Measurements from ENCODE around the gene CCDC61.

The CCDC61 gene

GRCh38 chr19:45959517-45960025, 35.7 kb upstream of the CCDC61 start:
- Histone ChIP-seq H3K36me3 (ENCODE audit: control insufficient read depth, insufficient read depth, low read length) (peaks cover 3% of the 10 kb centered on the region), H3K4me1 (ENCODE audit: control insufficient read depth, insufficient read depth, low read length) (peaks cover 10% of the 10 kb centered on the region), H3K27me3 (ENCODE audit: control insufficient read depth, insufficient read depth, low read length, poor library complexity, severe bottlenecking) (no peaks in the 10 kb centered on the region), H3K4me3 (ENCODE audit: insufficient read depth, low read depth, low read length) (no peak overlapping the region), H3K9me3 (ENCODE audit: control insufficient read depth, low read length) (no peaks in the 10 kb centered on the region), H3K27ac (ENCODE audit: insufficient read depth, low read depth, low read length, poor library complexity, severe bottlenecking) (no peak overlapping the region)
- 85 to 90% methylated on average over 8 of the region's 8 CpGs for WGBS, 2 experiments

- Histone ChIP-seq H3K9me3 (ENCODE audit: control insufficient read depth, low read length) (no peaks in the 10 kb centered on the region), H3K36me3 (ENCODE audit: control insufficient read depth, insufficient read depth, low read length) (peaks cover 3% of the 10 kb centered on the region), H3K27me3 (ENCODE audit: control insufficient read depth, insufficient read depth, low read length, poor library complexity, severe bottlenecking) (no peaks in the 10 kb centered on the region), H3K27ac (ENCODE audit: insufficient read depth, low read depth, low read length, poor library complexity, severe bottlenecking) (no peak overlapping the region), H3K4me1 (ENCODE audit: control insufficient read depth, insufficient read depth, low read length) (peaks cover 5% of the 10 kb centered on the region), H3K4me3 (ENCODE audit: insufficient read depth, low read depth, low read length) (no peak overlapping the region)
- WGBS, 2 experiments = 44 to 47% methylated on average over 19 of the region's 19 CpGs
Measured at GRCh38 chr19:45960595-45961235, 34.6 kb upstream of the CCDC61 start.

- H3K36me3 ChIP-seq (ENCODE audit: control insufficient read depth, insufficient read depth, low read length) = peaks cover 3% of the 10 kb centered on the region
- H3K4me1 ChIP-seq (ENCODE audit: control insufficient read depth, insufficient read depth, low read length) = peaks cover 5% of the 10 kb centered on the region
- H3K9me3 ChIP-seq (ENCODE audit: control insufficient read depth, low read length) = no peaks in the 10 kb centered on the region
- H3K27ac ChIP-seq (ENCODE audit: insufficient read depth, low read depth, low read length, poor library complexity, severe bottlenecking) = no peak overlapping the region
- no peaks in the 10 kb centered on the region for H3K27me3 ChIP-seq (ENCODE audit: control insufficient read depth, insufficient read depth, low read length, poor library complexity, severe bottlenecking)
- no peak overlapping the region for H3K4me3 ChIP-seq (ENCODE audit: insufficient read depth, low read depth, low read length)
- WGBS, 2 experiments = 91 to 92% methylated on average over 15 of the region's 15 CpGs
Measured at GRCh38 chr19:45962021-45962420, 33.2 kb upstream of the CCDC61 start.

- no peaks in the 10 kb centered on the region for H3K9me3 ChIP-seq (ENCODE audit: control insufficient read depth, low read length)
- WGBS, 2 experiments = 78 to 81% methylated on average over 7 of the region's 7 CpGs
- H3K27me3 ChIP-seq (ENCODE audit: control insufficient read depth, insufficient read depth, low read length, poor library complexity, severe bottlenecking) = peaks cover 7% of the 10 kb centered on the region
- no peak overlapping the region for H3K4me3 ChIP-seq (ENCODE audit: insufficient read depth, low read depth, low read length)
- peaks cover 8% of the 10 kb centered on the region for H3K4me1 ChIP-seq (ENCODE audit: control insufficient read depth, insufficient read depth, low read length)
- no peak overlapping the region for H3K27ac ChIP-seq (ENCODE audit: insufficient read depth, low read depth, low read length, poor library complexity, severe bottlenecking)
- peaks cover 3% of the 10 kb centered on the region for H3K36me3 ChIP-seq (ENCODE audit: control insufficient read depth, insufficient read depth, low read length)
Measured at GRCh38 chr19:45967246-45967645, 28.0 kb upstream of the CCDC61 start.

GRCh38 chr19:45968626-45969025, 26.6 kb upstream of the CCDC61 start:
- Histone ChIP-seq H3K27me3 (ENCODE audit: control insufficient read depth, insufficient read depth, low read length, poor library complexity, severe bottlenecking) (peaks cover 15% of the 10 kb centered on the region), H3K4me3 (ENCODE audit: insufficient read depth, low read depth, low read length) (no peak overlapping the region), H3K4me1 (ENCODE audit: control insufficient read depth, insufficient read depth, low read length) (peaks cover 11% of the 10 kb centered on the region), H3K9me3 (ENCODE audit: control insufficient read depth, low read length) (no peaks in the 10 kb centered on the region), H3K36me3 (ENCODE audit: control insufficient read depth, insufficient read depth, low read length) (peaks cover 3% of the 10 kb centered on the region), H3K27ac (ENCODE audit: insufficient read depth, low read depth, low read length, poor library complexity, severe bottlenecking) (no peak overlapping the region)
- WGBS, 2 experiments = 92 to 95% methylated on average over 9 of the region's 9 CpGs

- Histone ChIP-seq H3K4me3 (ENCODE audit: insufficient read depth, low read depth, low read length) (no peak overlapping the region), H3K27me3 (ENCODE audit: control insufficient read depth, insufficient read depth, low read length, poor library complexity, severe bottlenecking) (peaks cover 19% of the 10 kb centered on the region), H3K36me3 (ENCODE audit: control insufficient read depth, insufficient read depth, low read length) (peaks cover 3% of the 10 kb centered on the region)
Measured at GRCh38 chr19:45969676-45970075, 25.6 kb upstream of the CCDC61 start.

GRCh38 chr19:45971260-45971902, 23.9 kb upstream of the CCDC61 start:
- WGBS, 2 experiments = 42 to 53% methylated on average over 10 of the region's 11 CpGs

More at GRCh38 chr19:45969676-45970075, 25.6 kb upstream of the CCDC61 start:
- peaks cover 11% of the 10 kb centered on the region for H3K4me1 ChIP-seq (ENCODE audit: control insufficient read depth, insufficient read depth, low read length)
- 90 to 96% methylated on average over 5 of the region's 5 CpGs for WGBS, 2 experiments
- H3K9me3 ChIP-seq (ENCODE audit: control insufficient read depth, low read length) = no peaks in the 10 kb centered on the region
- H3K27ac ChIP-seq (ENCODE audit: insufficient read depth, low read depth, low read length, poor library complexity, severe bottlenecking) = no peak overlapping the region

GRCh38 chr19:45972081-45972946, 23.0 kb upstream of the CCDC61 start:
- Histone ChIP-seq H3K27ac (ENCODE audit: insufficient read depth, low read depth, low read length, poor library complexity, severe bottlenecking) (no peak overlapping the region), H3K4me1 (ENCODE audit: control insufficient read depth, insufficient read depth, low read length) (peaks cover 26% of the 10 kb centered on the region), H3K36me3 (ENCODE audit: control insufficient read depth, insufficient read depth, low read length) (peaks cover 3% of the 10 kb centered on the region), H3K4me3 (ENCODE audit: insufficient read depth, low read depth, low read length) (peak overlapping the region; percentile 53), H3K9me3 (ENCODE audit: control insufficient read depth, low read length) (no peaks in the 10 kb centered on the region), H3K27me3 (ENCODE audit: control insufficient read depth, insufficient read depth, low read length, poor library complexity, severe bottlenecking) (peaks cover 19% of the 10 kb centered on the region)
- WGBS, 2 experiments = 44 to 47% methylated on average over 18 of the region's 18 CpGs

More at GRCh38 chr19:45971260-45971902, 23.9 kb upstream of the CCDC61 start:
- Histone ChIP-seq H3K9me3 (ENCODE audit: control insufficient read depth, low read length) (no peaks in the 10 kb centered on the region), H3K27ac (ENCODE audit: insufficient read depth, low read depth, low read length, poor library complexity, severe bottlenecking) (no peak overlapping the region), H3K27me3 (ENCODE audit: control insufficient read depth, insufficient read depth, low read length, poor library complexity, severe bottlenecking) (peaks cover 19% of the 10 kb centered on the region), H3K4me3 (ENCODE audit: insufficient read depth, low read depth, low read length) (no peak overlapping the region), H3K36me3 (ENCODE audit: control insufficient read depth, insufficient read depth, low read length) (peaks cover 3% of the 10 kb centered on the region), H3K4me1 (ENCODE audit: control insufficient read depth, insufficient read depth, low read length) (peaks cover 28% of the 10 kb centered on the region)

- 1% methylated on average over 31 to 39 of the region's 54 CpGs for whole genome bisulfite sequencing, 2 experiments
- H3K27ac ChIP-seq (ENCODE audit: insufficient read depth, low read depth, low read length, poor library complexity, severe bottlenecking) = no peak overlapping the region
- H3K27me3 ChIP-seq (ENCODE audit: control insufficient read depth, insufficient read depth, low read length, poor library complexity, severe bottlenecking) = peaks cover 19% of the 10 kb centered on the region
- peaks cover under 1% of the 10 kb centered on the region for H3K36me3 ChIP-seq (ENCODE audit: control insufficient read depth, insufficient read depth, low read length)
- H3K4me3 ChIP-seq (ENCODE audit: insufficient read depth, low read depth, low read length) = peak overlapping the region; percentile 53
- H3K4me1 ChIP-seq (ENCODE audit: control insufficient read depth, insufficient read depth, low read length) = peaks cover 24% of the 10 kb centered on the region
- no peaks in the 10 kb centered on the region for H3K9me3 ChIP-seq (ENCODE audit: control insufficient read depth, low read length)
Measured at GRCh38 chr19:45972947-45973540, 22.2 kb upstream of the CCDC61 start.

All from ectodermal cell (in vitro differentiated cells).